ENCODE measurements around the gene IFI27.
A peak's percentile ranks its signal among the peaks of the same experiment; 100 is the strongest.
"Not testable (repeated sequence)": the region's sequence is repeated elsewhere in the genome, so short reads cannot be mapped to it uniquely, and the experiment has no call there.

Gene IFI27

GRCh38 chr14:94126800-94127199 lies 16.3 kb downstream of the IFI27 start:
- no peak for DNase-seq

- DNase-seq = no peak
Observed at GRCh38 chr14:94127330-94127729, 16.8 kb downstream of the IFI27 start.

- DNase-seq = no peak
Observed at GRCh38 chr14:94128216-94128839, 17.8 kb downstream of the IFI27 start.

- DNase-seq = peak; percentile 47
Observed at GRCh38 chr14:94129111-94129757, 18.7 kb downstream of the IFI27 start, which contains the start of gene IFI27L2. Gene IFI27L2, minus strand, starts transcription at chr14:94129604. Its CDS starts 40 bp downstream, at chr14:94129564.

- DNase-seq = no peak
Observed at GRCh38 chr14:94129758-94130414, 19.4 kb downstream of the IFI27 start.

GRCh38 chr14:94132285-94132887 lies 21.9 kb downstream of the IFI27 start:
- peak; percentile 33 for DNase-seq

GRCh38 chr14:94135476-94135875 lies 24.9 kb downstream of the IFI27 start:
- no peak for DNase-seq

- DNase-seq = peak; percentile 72
Observed at GRCh38 chr14:94136575-94137331, 26.2 kb downstream of the IFI27 start.

GRCh38 chr14:94138251-94138650 lies 27.7 kb downstream of the IFI27 start:
- no peak for DNase-seq

- DNase-seq = no peak
Observed at GRCh38 chr14:94139006-94139405, 28.5 kb downstream of the IFI27 start.

- DNase-seq = no peak
Observed at GRCh38 chr14:94139421-94139820, 28.9 kb downstream of the IFI27 start.

GRCh38 chr14:94142247-94142646 lies 31.7 kb downstream of the IFI27 start:
- no peak for DNase-seq

GRCh38 chr14:94142836-94143235 lies 32.3 kb downstream of the IFI27 start:
- DNase-seq = no peak

- no peak for DNase-seq
Observed at GRCh38 chr14:94143239-94143638, 32.7 kb downstream of the IFI27 start.

GRCh38 chr14:94143711-94144110 lies 33.2 kb downstream of the IFI27 start:
- DNase-seq = no peak

GRCh38 chr14:94144765-94145164 lies 34.2 kb downstream of the IFI27 start:
- no peak for DNase-seq

- no peak for DNase-seq
Observed at GRCh38 chr14:94145902-94146527, 35.5 kb downstream of the IFI27 start.

GRCh38 chr14:94152676-94153075 lies 42.1 kb downstream of the IFI27 start:
- no peak for DNase-seq

- DNase-seq = no peak
Observed at GRCh38 chr14:94153750-94154342, 43.3 kb downstream of the IFI27 start.

GRCh38 chr14:94156143-94156542 lies 45.6 kb downstream of the IFI27 start:
- DNase-seq = not testable (repeated sequence)

GRCh38 chr14:94157197-94157596 lies 46.7 kb downstream of the IFI27 start:
- DNase-seq = peak; percentile 14
